ENCODE data around the gene TST. TPM values are rescaled to one million over a fixed set of nuclear protein-coding genes. Genes with fewer than 3 reads are reported as not detected.
A peak's percentile ranks its signal among the peaks of the same experiment; 100 is the strongest.

TST gene
- total and polyA plus RNA-seq, 2 of the 8 experiments (the other 6 are each of a cell fraction or from before 2014, with no cell fraction given), result 22.6 to 61.6 TPM

DNA sequence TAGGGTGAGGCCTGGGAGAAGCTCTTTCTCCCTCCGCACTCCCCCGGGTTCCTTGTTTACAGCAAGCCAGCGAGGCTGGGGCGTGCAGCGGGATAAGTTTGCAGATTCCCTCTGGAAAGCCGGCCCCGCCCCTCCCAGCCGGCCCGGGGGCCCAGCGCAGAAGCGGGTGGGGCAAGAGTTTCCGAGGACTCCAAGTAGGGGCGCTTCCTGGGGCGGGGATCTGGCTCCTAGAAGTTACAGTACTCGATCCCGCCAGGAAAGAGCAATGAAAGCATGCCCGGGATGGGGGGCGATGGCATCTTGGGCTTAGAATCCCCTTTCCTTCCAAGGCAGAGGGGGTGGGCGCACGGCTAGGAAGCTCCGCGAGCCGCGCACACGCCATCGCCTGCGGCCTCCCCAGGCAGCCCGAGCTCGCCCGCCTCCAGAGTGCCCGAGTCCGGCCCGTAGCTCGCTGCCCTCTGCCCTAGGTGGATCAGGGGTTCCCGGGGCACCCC, 385 bp downstream of the TST start:
- Histone ChIP-seq H3K4me3 (ENCODE audit: extremely low read depth in 1 of 4, insufficient read depth in 2 of 4, low read depth in 3 of 4, low read length in 4 of 4) (peak overlapping the region; percentile 70 to 86 (median 78)), H2BK15ac (ENCODE audit: low read length) (no peak overlapping the region; the same call in 1 of the 2 replicates), H2AK5ac (ENCODE audit: low read depth, low read length) (no peak overlapping the region), H3K4ac (replicated peaks; ENCODE audit: insufficient read length, low read depth, low read length) (peak overlapping the region; percentile 21), H3K4me2 (ENCODE audit: insufficient read depth in 1 of 2, low read depth in 2 of 2, low read length in 2 of 2) (peak overlapping the region; percentile 73 to 89), H2BK20ac (ENCODE audit: low read length) (no peak overlapping the region), H3K18ac (ENCODE audit: extremely low read depth, low read length) (peak overlapping the region; percentile 48), H3K36me3 (ENCODE audit: control insufficient read depth in 2 of 4, insufficient read depth in 4 of 4, low read length in 3 of 4) (peaks cover 0 to 13% (median 2%) of the 10 kb centered on the region in 4 experiments; a peak in 2 of 8 replicates), H2BK120ac (replicated peaks; ENCODE audit: low read depth, low read length) (no peak overlapping the region), H3K14ac (ENCODE audit: insufficient read length) (no peak overlapping the region), H2BK5ac (ENCODE audit: low read depth, low read length) (peak overlapping the region; percentile 83; the same call in 1 of the 2 replicates), H3K79me2 (ENCODE audit: control insufficient read depth in 1 of 2, insufficient read depth in 2 of 2, low read length in 2 of 2) (peaks cover 0 to 25% of the 10 kb centered on the region in 2 experiments; a peak in 3 of 4 replicates), H3K4me1 (replicated peaks in 1 of 4; ENCODE audit: control insufficient read depth in 3 of 4, insufficient read depth in 4 of 4, low read length in 3 of 4) (peaks cover 0 to 21% (median 11%) of the 10 kb centered on the region in 4 experiments; a peak in 6 of 7 replicates), H3K23me2 (ENCODE audit: low read depth, low read length) (peaks cover 11% of the 10 kb centered on the region), H3K23ac (ENCODE audit: insufficient read length) (no peak overlapping the region), H4K5ac (ENCODE audit: insufficient read length, low read depth, low read length) (peak overlapping the region; percentile 69), H2AFZ (ENCODE audit: low read length) (no peak overlapping the region), H3K56ac (replicated peaks; ENCODE audit: insufficient read length, low read depth, low read length) (peak overlapping the region; percentile 71), H3K79me1 (ENCODE audit: low read depth, low read length) (peaks cover 6% of the 10 kb centered on the region), H3K9ac (replicated peaks in 1 of 4; ENCODE audit: extremely low read depth in 1 of 4, low read depth in 3 of 4, low read length in 3 of 4) (peak overlapping the region; percentile 70 to 98 (median 84)), H3K27ac (ENCODE audit: low read depth, low read length) (peak overlapping the region; percentile 89; the same call in 1 of the 2 replicates), H2BK12ac (ENCODE audit: low read depth, low read length) (no peak overlapping the region), H4K20me1 (replicated peaks in 1 of 2; ENCODE audit: control insufficient read depth in 1 of 2, insufficient read depth in 2 of 2, low read length in 2 of 2) (peaks cover 12 to 31% of the 10 kb centered on the region in 2 experiments), H4K91ac (replicated peaks; ENCODE audit: insufficient read length, low read length) (peak overlapping the region; percentile 10), H3K9me3 (ENCODE audit: insufficient read depth in 2 of 2, low read depth in 1 of 2, low read length in 1 of 2) (no peaks in the 10 kb centered on the region), H4K8ac (ENCODE audit: extremely low read depth, insufficient read depth, low read length) (peak overlapping the region; percentile 86; the same call in 1 of the 2 replicates), H3K27me3 (replicated peaks in 1 of 4; ENCODE audit: control insufficient read depth in 3 of 4, extremely low read depth in 1 of 4, insufficient read depth in 3 of 4, low read length in 3 of 4) (no peaks in the 10 kb centered on the region)
- ChIA-PET CTCF (ENCODE audit: partially characterized antibody) (interaction anchor here (0.8 to 5.4 kb wide), 5 partner anchors 12 to 242 kb away, joined by 3 to 37 read pairs (median 6); no protein-coding TSS in a partner anchor), POLR2A (ENCODE audit: partially characterized antibody) (interaction anchor here (0.7 to 4.3 kb wide), 16 partner anchors 9 to 433 kb away, joined by 3 to 33 read pairs (median 4); partner anchors contain the start of gene KCTD17)
- WGBS, 2 experiments (ENCODE audit: extremely low coverage in 1 of 2, insufficient coverage in 1 of 2, insufficient read length in 1 of 2, insufficient replicate concordance in 2 of 2, low coverage in 1 of 2, low lambda C conversion rate in 2 of 2, missing lambda C conversion rate in 1 of 2), result 2% methylated on average over 23 of the region's 35 CpGs; no CpG with 5 or more reads in 1 of the 2 experiments
- FAIRE-seq (no peak), DNase-seq (ENCODE audit: low read depth in 1 of 2, low spot score in 2 of 2) (peak in 1 of 2 experiments; percentile 78)
- TF ChIP-seq HDAC6 (IDR thresholded peaks at IDR 0.05; ENCODE audit: low read depth, low read length), result no peak
- TF ChIP-seq PHF8 (conservative IDR thresholded peaks at IDR 0.05; ENCODE audit: low read depth, low read length), result peak; percentile 83; the same call in 1 of the 2 replicates
- TF ChIP-seq SIN3A (conservative IDR thresholded peaks at IDR 0.05 in 1 of 2, IDR thresholded peaks at IDR 0.05 in 1 of 2; ENCODE audit: low read depth in 1 of 2, low read length in 2 of 2), result no peak
- TF ChIP-seq SAP30 (IDR thresholded peaks at IDR 0.05; ENCODE audit: insufficient read depth, insufficient replicate concordance, low read length), result peak; percentile 41
- TF ChIP-seq RNF2 (IDR thresholded peaks at IDR 0.05; ENCODE audit: borderline replicate concordance, low read depth, low read length, missing control alignments, poor library complexity, severe bottlenecking), result no peak
- TF ChIP-seq KDM4A (IDR thresholded peaks at IDR 0.05; ENCODE audit: low read depth, low read length, severe bottlenecking), result peak; percentile 54
- TF ChIP-seq POU5F1 (IDR thresholded peaks at IDR 0.05; ENCODE audit: low read depth, low read length), result no peak
- TF ChIP-seq, protein P1, sequence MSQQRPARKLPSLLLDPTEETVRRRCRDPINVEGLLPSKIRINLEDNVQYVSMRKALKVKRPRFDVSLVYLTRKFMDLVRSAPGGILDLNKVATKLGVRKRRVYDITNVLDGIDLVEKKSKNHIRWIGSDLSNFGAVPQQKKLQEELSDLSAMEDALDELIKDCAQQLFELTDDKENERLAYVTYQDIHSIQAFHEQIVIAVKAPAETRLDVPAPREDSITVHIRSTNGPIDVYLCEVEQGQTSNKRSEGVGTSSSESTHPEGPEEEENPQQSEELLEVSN (IDR thresholded peaks at IDR 0.05), result peak; percentile 12; the same call in 1 of the 2 replicates

Data from H1 (cell line).